ENCODE data around the gene PDCD1. TPM values are rescaled to one million over a fixed set of nuclear protein-coding genes. Genes with fewer than 3 reads are reported as not detected.

The PDCD1 gene
- total and polyA plus RNA-seq, 2 donors (not counting 1 experiment from before 2014, with no cell fraction given) = 0.28 to 1.3 TPM

- Histone ChIP-seq H3K27me3 (replicated peaks in 1 of 4; ENCODE audit: control extremely low read depth in 1 of 4, control insufficient read depth in 3 of 4, insufficient read depth in 4 of 4, low read length in 3 of 4) (no peaks in the 10 kb centered on the region), H4K20me1 (ENCODE audit: control insufficient read depth, insufficient read depth, low read length, poor library complexity, severe bottlenecking) (peaks cover 39% of the 10 kb centered on the region), H3K36me3 (replicated peaks in 1 of 2; ENCODE audit: control extremely low read depth in 1 of 2, control insufficient read depth in 1 of 2, extremely low read depth in 1 of 2, insufficient read depth in 2 of 2, low read length in 1 of 2) (peaks cover 0 to 5% of the 10 kb centered on the region in 2 experiments), H3K4me1 (ENCODE audit: control insufficient read depth in 2 of 2, insufficient read depth in 2 of 2, low read length in 2 of 2) (peaks cover 0 to 6% of the 10 kb centered on the region in 2 donors), H2AFZ (ENCODE audit: insufficient read depth, low read depth, low read length, poor library complexity, severe bottlenecking) (no peak overlapping the region), H3K79me2 (ENCODE audit: control insufficient read depth, insufficient read depth, low read length) (peaks cover 31% of the 10 kb centered on the region), H3K4me3 (ENCODE audit: control extremely low read depth in 1 of 5, extremely low read depth in 1 of 5, insufficient read depth in 1 of 5, low read depth in 2 of 5, low read length in 4 of 5) (no peak overlapping the region), H3K9ac (ENCODE audit: low read length) (no peak overlapping the region), H3K9me3 (ENCODE audit: control extremely low read depth in 1 of 3, control insufficient read depth in 2 of 3, insufficient read depth in 1 of 3, low read length in 2 of 3) (no peaks in the 10 kb centered on the region), H3K4me2 (replicated peaks; ENCODE audit: low read depth, low read length, poor library complexity, severe bottlenecking) (no peak overlapping the region), H3K27ac (ENCODE audit: low read length in 2 of 2) (no peak overlapping the region)
- intact Hi-C loops (cut with micrococcal nuclease) = no loop called here
- ChIA-PET POLR2A (no interaction called here), CTCF (no interaction called here)
- Mint-ChIP-seq H3K4me1 (peaks cover 7% of the 10 kb centered on the region), H3K4me3 (no peak overlapping the region), H3K27ac (no peak overlapping the region), H3K27me3 (no peaks in the 10 kb centered on the region), H3K9me3 (ENCODE audit: insufficient read depth) (no peaks in the 10 kb centered on the region)
- ATAC-seq (ENCODE audit: low read depth) (no peak), DNase-seq (no peak)
- WGBS (ENCODE audit: insufficient coverage) = 86% methylated on average over 39 of the region's 48 CpGs
- TF ChIP-seq EZH2 (IDR thresholded peaks at IDR 0.05; ENCODE audit: borderline replicate concordance, insufficient read depth, low read depth, low read length, poor library complexity, severe bottlenecking) = no peak
- TF ChIP-seq CTCF (IDR thresholded peaks at IDR 0.05) = no peak
These were observed 43.8 kb upstream of the PDCD1 start for GRCh38 chr2:241902357-241902991.

- Histone ChIP-seq H3K36me3 (replicated peaks in 1 of 2; ENCODE audit: control extremely low read depth in 1 of 2, control insufficient read depth in 1 of 2, extremely low read depth in 1 of 2, insufficient read depth in 2 of 2, low read length in 1 of 2) (peaks cover 0 to 8% of the 10 kb centered on the region in 2 experiments), H3K4me1 (ENCODE audit: control insufficient read depth in 2 of 2, insufficient read depth in 2 of 2, low read length in 2 of 2) (peaks cover 0 to 6% of the 10 kb centered on the region in 2 donors), H3K4me3 (ENCODE audit: control extremely low read depth in 1 of 5, extremely low read depth in 1 of 5, insufficient read depth in 1 of 5, low read depth in 2 of 5, low read length in 4 of 5) (no peak overlapping the region), H3K27ac (ENCODE audit: low read length in 2 of 2) (no peak overlapping the region), H3K9ac (ENCODE audit: low read length) (no peak overlapping the region), H2AFZ (ENCODE audit: insufficient read depth, low read depth, low read length, poor library complexity, severe bottlenecking) (no peak overlapping the region), H4K20me1 (ENCODE audit: control insufficient read depth, insufficient read depth, low read length, poor library complexity, severe bottlenecking) (peaks cover 39% of the 10 kb centered on the region), H3K79me2 (ENCODE audit: control insufficient read depth, insufficient read depth, low read length) (peaks cover 28% of the 10 kb centered on the region), H3K27me3 (replicated peaks in 1 of 4; ENCODE audit: control extremely low read depth in 1 of 4, control insufficient read depth in 3 of 4, insufficient read depth in 4 of 4, low read length in 3 of 4) (no peaks in the 10 kb centered on the region), H3K4me2 (replicated peaks; ENCODE audit: low read depth, low read length, poor library complexity, severe bottlenecking) (no peak overlapping the region), H3K9me3 (ENCODE audit: control extremely low read depth in 1 of 3, control insufficient read depth in 2 of 3, insufficient read depth in 1 of 3, low read length in 2 of 3) (no peaks in the 10 kb centered on the region)
- peaks cover 4% of the 10 kb centered on the region for H3K4me1 Mint-ChIP-seq
- POLR2A ChIA-PET = no interaction called here
- no peak for TF ChIP-seq CTCF (IDR thresholded peaks at IDR 0.05)
- no peak for TF ChIP-seq EZH2 (IDR thresholded peaks at IDR 0.05; ENCODE audit: borderline replicate concordance, insufficient read depth, low read depth, low read length, poor library complexity, severe bottlenecking)
- CTCF ChIA-PET = no interaction called here
- H3K27me3 Mint-ChIP-seq = no peaks in the 10 kb centered on the region
- no peak for ATAC-seq (ENCODE audit: low read depth)
- intact Hi-C loops (cut with micrococcal nuclease) = no loop called here
- no peaks in the 10 kb centered on the region for H3K9me3 Mint-ChIP-seq (ENCODE audit: insufficient read depth)
- H3K4me3 Mint-ChIP-seq = peak overlapping the region; percentile 59
- no peak for DNase-seq
- H3K27ac Mint-ChIP-seq = no peak overlapping the region
- WGBS (ENCODE audit: insufficient coverage) = 77% methylated on average over 50 of the region's 54 CpGs
These were observed 43.0 kb upstream of the PDCD1 start for GRCh38 chr2:241901500-241902351.
